K562 (cell line): ENCODE data around the gene ENSA. TPM values are rescaled to one million over a fixed set of nuclear protein-coding genes. Genes with fewer than 3 reads are reported as not detected.
A peak's percentile ranks its signal among the peaks of the same experiment; 100 is the strongest.

Source experiments
- ARID4B ChIP-seq: sonication (generic); formaldehyde crosslinking; IDR thresholded peaks from 2 replicates; pipeline ENCODE4 v1.8.0; 2022; ENCODE audit warnings: mild to moderate bottlenecking, missing genetic modification reagents
- CBFA2T2 ChIP-seq: fragments of 450-650 bp; conservative IDR thresholded peaks from 2 replicates; pipeline ENCODE4 v1.6.1; 2017; ENCODE audit warnings: mild to moderate bottlenecking
- EHMT2 ChIP-seq: fragments of 450-650 bp; IDR thresholded peaks from 2 replicates; pipeline ENCODE4 v1.6.1; 2018; ENCODE audit warnings: antibody characterized with exemption
- EZH2 ChIP-seq: IDR thresholded peaks from 2 replicates; pipeline ENCODE4 v1.6.1; 2012; ENCODE audit warnings: low read depth, mild to moderate bottlenecking, inconsistent platforms, low read length, borderline replicate concordance
- HNRNPK ChIP-seq: fragments of 200-400 bp; formaldehyde crosslinking; IDR thresholded peaks from one replicate; pipeline ENCODE4 v1.6.1; 2018; ENCODE audit warnings: mild to moderate bottlenecking, low read depth, low read length; ENCODE audit not compliant: poor library complexity, severe bottlenecking
- MEF2D ChIP-seq: conservative IDR thresholded peaks from 2 replicates; pipeline ENCODE4 v1.6.1; 2016; ENCODE audit warnings: low read depth, missing genetic modification characterization, missing compliant biosample characterization
- NFATC3 ChIP-seq: fragments of 450-650 bp; IDR thresholded peaks from 2 replicates; pipeline ENCODE4 v1.6.1; 2017; ENCODE audit warnings: mild to moderate bottlenecking
- NR2C2 ChIP-seq, 2 experiments: fragments of 200-800 bp in 1 of 2; sonication (Bioruptor generic) in 1 of 2; sonication (generic) in 1 of 2; formaldehyde crosslinking in 1 of 2; IDR thresholded peaks; 2 replicates each; pipeline versions ENCODE4 v1.6.1 to v1.8.0; 2016 to 2022; ENCODE audit warnings: mild to moderate bottlenecking in 1 of 2, missing compliant biosample characterization in 1 of 2, missing genetic modification characterization in 1 of 2, missing genetic modification reagents in 1 of 2
- POLR2AphosphoS5 ChIP-seq: IDR thresholded peaks from 2 replicates; pipeline ENCODE4 v1.6.1; 2011; ENCODE audit warnings: mild to moderate bottlenecking, low read depth, low read length, moderate library complexity; ENCODE audit not compliant: control insufficient read depth, insufficient read depth
- RAD21 ChIP-seq, 2 experiments: fragments of 250-450 bp in 1 of 2; fragments of 450-650 bp in 1 of 2; sonication (Bioruptor Pico) in 1 of 2; formaldehyde crosslinking in 1 of 2; IDR thresholded peaks in 1 of 2; conservative IDR thresholded peaks in 1 of 2; 2 replicates each; pipeline versions ENCODE4 v1.4.0 to v1.8.0; 2020 to 2022; ENCODE audit warnings: mild to moderate bottlenecking in 2 of 2, moderate library complexity in 1 of 2
- RBFOX2 ChIP-seq: fragments of 200-400 bp; formaldehyde crosslinking; IDR thresholded peaks from 2 replicates; pipeline ENCODE4 v1.6.1; 2017; ENCODE audit warnings: low read depth, mild to moderate bottlenecking, low read length, moderate library complexity
- RFX5 ChIP-seq: IDR thresholded peaks from 2 replicates; pipeline ENCODE4 v1.6.1; 2011; ENCODE audit warnings: low read depth, mild to moderate bottlenecking, improper control_type of control experiment, low read length
- SETDB1 ChIP-seq: IDR thresholded peaks from one replicate; pipeline ENCODE4 v1.6.1; 2012; ENCODE audit warnings: low read length, control low read depth, inconsistent platforms
- SPI1 ChIP-seq: IDR thresholded peaks from 2 replicates; pipeline ENCODE4 v1.6.1; 2011; ENCODE audit warnings: low read depth, low read length, control low read depth, borderline replicate concordance
- SREBF1 ChIP-seq: fragments of 150-350 bp; IDR thresholded peaks from 2 replicates; pipeline ENCODE4 v1.6.1; 2014; ENCODE audit warnings: antibody characterized with exemption, low read depth, low read length, borderline replicate concordance
- THRA ChIP-seq: fragments of 450-650 bp; IDR thresholded peaks from 2 replicates; pipeline ENCODE4 v1.6.1; 2017; ENCODE audit warnings: mild to moderate bottlenecking, moderate library complexity
- ZBTB7A ChIP-seq: IDR thresholded peaks from 2 replicates; pipeline ENCODE4 v1.6.1; 2011; ENCODE audit warnings: low read depth, mild to moderate bottlenecking, low read length, moderate library complexity, borderline replicate concordance; ENCODE audit not compliant: control insufficient read depth
- ZKSCAN8 ChIP-seq: fragments of 200-800 bp; sonication (Bioruptor generic); IDR thresholded peaks from 2 replicates; pipeline ENCODE4 v1.6.1; 2016; ENCODE audit warnings: missing genetic modification characterization, missing compliant biosample characterization
- ZNF354B ChIP-seq: fragments of 250-450 bp; sonication (Bioruptor Pico); IDR thresholded peaks from 2 replicates; pipeline ENCODE4 v1.4.0; 2020
- ZNF445 ChIP-seq: fragments of 250-450 bp; sonication (Bioruptor Pico); IDR thresholded peaks from 2 replicates; pipeline ENCODE4 v1.4.0; 2020; ENCODE audit warnings: low read depth, mild to moderate bottlenecking, moderate library complexity
- polyA plus RNA-seq, 8 experiments: library from polyadenylated mRNA; depleted of rRNA in 4 of 8; stranded (reverse) in 5 of 8; unstranded in 3 of 8; fragments of >200 nt; fragmentation: Nextera tagmentation in 2 of 8; fragmentation: Illumina TruSeq in 1 of 8; extraction: Ambion mirVana in 2 of 8; extraction: Trizol in 1 of 8; gene quantifications; 2 replicates each; pipeline versions ENCODE4 v1.2.1 to v1.2.3, GENCODE V29; 2011 to 2014; ENCODE audit warnings: inconsistent platforms in 1 of 8, missing spikeins in 1 of 8
- total RNA-seq, 7 experiments: library from RNA; depleted of rRNA in 6 of 7; stranded (reverse); fragments of >200 nt in 6 of 7; fragmentation: Illumina TruSeq in 2 of 7; extraction: Trizol in 2 of 7; gene quantifications; 2 replicates each; pipeline versions ENCODE4 v1.2.1 to v1.2.3, GENCODE V29; 2011 to 2021; ENCODE audit warnings: low replicate concordance in 1 of 7
- TF ChIP-seq, protein P1 (sequence below), 2 experiments: IDR thresholded peaks; 2 replicates each; pipeline ENCODE4 v1.6.1; 2011; ENCODE audit warnings: borderline replicate concordance in 1 of 2, control low read depth in 1 of 2, low read depth in 1 of 2, low read length in 1 of 2, mild to moderate bottlenecking in 1 of 2, mixed read lengths in 1 of 2, moderate library complexity in 1 of 2; ENCODE audit not compliant: insufficient read depth in 1 of 2, insufficient read length in 1 of 2, poor library complexity in 1 of 2, severe bottlenecking in 1 of 2; ENCODE audit errors: extremely low read depth in 1 of 2

Gene ENSA
- total and polyA plus RNA-seq, 9 of the 15 experiments (the other 6 are each of a cell fraction or from before 2014, with no cell fraction given), result 68.1 to 605 (median 188) TPM

DNA sequence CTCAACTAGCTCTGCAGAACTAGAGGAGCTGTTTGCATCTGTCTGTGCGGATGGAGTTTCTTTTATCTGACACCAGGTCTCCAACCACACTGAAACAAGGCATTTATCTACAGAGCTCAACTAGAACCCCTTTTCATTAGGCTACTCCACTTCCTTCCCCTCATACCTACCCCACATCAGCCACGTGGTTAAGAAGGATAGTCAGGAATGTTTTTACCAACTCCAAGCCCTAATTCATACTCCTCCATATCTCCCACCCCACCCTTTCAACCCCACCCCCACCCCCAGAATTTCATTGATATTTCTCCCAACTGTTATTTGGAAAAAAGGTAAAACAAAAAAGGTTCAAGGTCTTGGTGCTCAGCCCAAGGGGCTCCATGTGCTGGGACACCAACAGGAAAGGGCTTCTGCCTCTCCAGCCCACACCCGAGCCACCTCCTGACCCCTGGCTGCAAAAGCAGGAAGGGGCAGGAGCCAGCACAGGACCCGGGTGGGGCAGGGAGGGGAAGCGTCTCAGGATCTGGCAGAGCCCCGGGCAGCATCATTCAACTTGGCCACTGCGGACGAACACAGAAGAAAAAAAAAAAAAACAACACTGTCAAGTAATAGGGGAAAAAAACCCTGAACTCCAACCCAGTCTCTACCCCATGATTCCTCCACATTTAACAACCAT lies 7.0 kb downstream of the ENSA start (continued):
- TF ChIP-seq, protein P1, sequence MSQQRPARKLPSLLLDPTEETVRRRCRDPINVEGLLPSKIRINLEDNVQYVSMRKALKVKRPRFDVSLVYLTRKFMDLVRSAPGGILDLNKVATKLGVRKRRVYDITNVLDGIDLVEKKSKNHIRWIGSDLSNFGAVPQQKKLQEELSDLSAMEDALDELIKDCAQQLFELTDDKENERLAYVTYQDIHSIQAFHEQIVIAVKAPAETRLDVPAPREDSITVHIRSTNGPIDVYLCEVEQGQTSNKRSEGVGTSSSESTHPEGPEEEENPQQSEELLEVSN (IDR thresholded peaks at IDR 0.05; ENCODE audit: borderline replicate concordance in 1 of 2, extremely low read depth in 1 of 2, insufficient read depth in 1 of 2, insufficient read length in 1 of 2, low read depth in 1 of 2, low read length in 1 of 2, poor library complexity in 1 of 2, severe bottlenecking in 1 of 2), result no peak
- no peak for TF ChIP-seq EZH2
- TF ChIP-seq MEF2D (tag), result no peak
- TF ChIP-seq RFX5, result no peak
- TF ChIP-seq RAD21 (CRISPR knock-in tag; conservative IDR thresholded peaks at IDR 0.05 in 1 of 2, IDR thresholded peaks at IDR 0.05 in 1 of 2), result peak in 1 of 2 experiments; percentile 21; a peak in 1 of 4 replicates
- peak; percentile 14; the same call in 1 of the 2 replicates for TF ChIP-seq POLR2AphosphoS5
- no peak for TF ChIP-seq EHMT2
- peak; percentile 51; the same call in 1 of the 2 replicates for TF ChIP-seq SPI1
- TF ChIP-seq CBFA2T2, result no peak
- no peak for TF ChIP-seq THRA
- TF ChIP-seq ARID4B (CRISPR knock-in tag), result no peak
- TF ChIP-seq RBFOX2, result peak; percentile 43; the same call in 1 of the 2 replicates
- no peak for TF ChIP-seq HNRNPK
- TF ChIP-seq ZNF354B, result no peak
- TF ChIP-seq NFATC3, result no peak
- TF ChIP-seq ZKSCAN8 (CRISPR knock-in tag), result no peak
- TF ChIP-seq NR2C2 (CRISPR knock-in tag; IDR thresholded peaks at IDR 0.05), result no peak
- TF ChIP-seq NR2C2 (tag; IDR thresholded peaks at IDR 0.05), result no peak
- no peak for TF ChIP-seq SREBF1
- TF ChIP-seq ZNF445 (CRISPR knock-in tag), result no peak
- no peak for TF ChIP-seq SETDB1
- peak; percentile 56; the same call in 1 of the 2 replicates for TF ChIP-seq ZBTB7A
